NCI-H146 treated with DMSO at 0.1 percent for 48 hours (cell line): ENCODE measurements around the gene KIAA0825.
"Not testable (repeated sequence)": the region's sequence is repeated elsewhere in the genome, so short reads cannot be mapped to it uniquely, and the experiment has no call there.

Experiments used
- DNase-seq: peaks from one replicate; lab custom pipeline; 2025; ENCODE audit not compliant: unreplicated experiment; lab: John Stamatoyannopoulos, UW

KIAA0825 gene

DNA sequence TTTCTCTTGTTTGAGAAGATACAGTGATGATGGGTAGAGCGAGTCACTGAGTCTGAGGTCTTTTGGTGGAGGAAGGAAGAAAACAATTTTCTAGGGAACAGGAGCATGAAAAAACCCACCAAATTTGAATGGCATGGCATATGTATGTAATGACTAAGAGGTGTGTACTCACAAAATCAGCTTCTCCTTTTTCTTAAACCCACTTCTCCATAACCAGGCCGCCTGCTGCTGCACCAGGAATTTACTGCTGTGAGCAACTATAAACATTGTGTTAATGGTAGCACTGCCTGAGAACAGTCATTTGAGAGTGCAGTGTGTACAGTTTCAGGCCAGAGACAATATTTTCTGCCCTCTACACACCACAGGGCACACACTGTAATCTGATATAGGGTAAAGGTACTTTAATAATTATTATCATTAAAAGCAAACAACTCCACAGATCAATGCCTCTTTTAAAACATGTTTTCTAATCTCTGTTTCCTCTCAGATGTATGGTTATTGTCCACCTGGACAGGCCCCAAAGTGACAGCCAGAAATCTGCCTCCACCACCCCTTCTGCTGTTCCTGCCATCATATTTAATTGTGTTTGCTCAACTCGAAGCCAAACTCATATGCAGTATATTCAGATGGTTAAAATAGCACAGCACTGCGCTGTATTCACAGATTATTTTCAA is 241.6 kb downstream of the KIAA0825 start:
- DNase-seq, result peak; percentile 92

DNA sequence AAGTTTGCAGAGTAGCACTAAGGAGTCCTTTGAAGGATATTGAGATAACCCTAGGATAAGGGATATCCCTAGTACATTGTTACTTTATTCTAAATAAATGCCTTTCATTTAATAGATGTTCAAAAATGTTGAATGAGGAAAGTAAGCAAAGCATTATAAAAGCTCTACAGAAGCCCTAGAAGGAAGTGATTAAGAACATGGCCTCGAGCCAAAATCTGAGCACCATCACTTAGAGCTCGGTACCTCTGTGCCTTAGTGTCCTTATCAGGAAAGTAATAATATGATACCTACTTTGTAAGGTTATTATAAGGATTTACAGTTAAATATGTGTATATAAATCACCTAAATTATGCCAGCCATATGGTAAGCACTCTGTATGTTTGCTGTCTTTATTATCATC is 242.6 kb downstream of the KIAA0825 start:
- no peak for DNase-seq

GRCh38 chr5:94374336-94374735 is 244.1 kb downstream of the KIAA0825 start:
- DNase-seq, result no peak

GRCh38 chr5:94367900-94368299 is 250.5 kb downstream of the KIAA0825 start:
- no peak for DNase-seq

DNA sequence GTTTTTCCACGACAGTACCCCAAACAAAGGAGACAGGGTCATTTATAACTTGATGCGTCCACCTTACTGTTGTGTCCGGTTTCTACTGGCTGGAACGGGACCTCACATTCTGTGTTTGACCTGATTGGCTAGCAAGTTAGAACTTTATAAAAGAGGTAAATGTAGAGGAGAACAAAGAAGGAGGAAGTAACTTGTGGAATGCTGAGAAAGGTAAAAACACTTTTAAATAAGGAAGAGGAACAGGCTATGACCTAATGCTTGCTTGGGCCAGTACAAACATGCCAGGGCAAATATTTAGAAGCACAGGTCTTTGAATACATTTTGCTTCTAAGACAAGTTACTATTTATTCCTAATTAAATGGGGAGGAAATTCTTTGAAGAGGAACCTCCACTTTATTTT is 251.6 kb downstream of the KIAA0825 start:
- no peak for DNase-seq

- DNase-seq, result no peak
Observed at GRCh38 chr5:94362857-94363256, 255.5 kb downstream of the KIAA0825 start.

DNA sequence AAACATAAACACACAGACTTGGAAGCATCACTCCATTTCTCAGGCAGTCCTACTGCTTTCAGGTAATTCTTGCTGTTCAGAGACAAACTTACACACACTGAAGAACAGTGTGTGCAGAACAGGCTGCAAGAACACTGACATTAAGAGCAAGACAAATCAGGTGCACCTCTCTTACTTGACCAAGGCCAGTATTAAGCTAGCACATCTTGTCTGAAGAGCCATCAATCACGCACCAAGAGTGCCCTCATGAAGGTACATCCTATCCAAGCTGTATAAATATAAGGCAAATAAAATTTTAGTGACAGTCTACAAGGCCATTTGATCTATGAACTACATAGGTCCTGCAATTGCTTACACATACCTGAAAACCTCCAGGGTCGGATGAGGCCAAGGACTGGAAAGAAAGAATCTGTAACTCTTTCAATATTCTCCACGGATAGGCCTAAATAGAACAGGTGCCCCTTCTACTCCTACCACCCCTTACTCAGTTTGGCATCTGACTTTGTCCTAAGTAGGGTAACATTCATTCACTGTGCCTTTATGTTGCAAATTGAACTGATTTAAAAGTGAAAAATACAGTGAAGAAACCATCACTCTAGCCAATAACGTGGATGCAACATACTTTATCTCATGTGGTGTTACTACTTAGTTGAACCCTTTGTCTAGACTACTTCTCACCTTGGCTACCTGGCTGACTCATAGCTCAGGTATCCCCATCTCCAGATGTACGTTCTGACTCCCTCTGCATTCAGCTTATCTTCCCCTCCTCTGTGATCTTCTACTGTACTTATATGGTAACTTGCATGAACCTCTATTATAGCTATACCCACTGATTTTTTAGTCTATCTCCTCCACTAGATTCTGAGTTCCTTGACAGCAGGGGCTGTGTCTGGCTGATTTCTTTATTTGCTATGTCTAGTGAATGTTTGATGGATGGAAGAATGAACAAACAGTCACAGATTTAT is 256.3 kb downstream of the KIAA0825 start:
- DNase-seq, result no peak

GRCh38 chr5:94361161-94361560 is 257.2 kb downstream of the KIAA0825 start:
- no peak for DNase-seq

DNA sequence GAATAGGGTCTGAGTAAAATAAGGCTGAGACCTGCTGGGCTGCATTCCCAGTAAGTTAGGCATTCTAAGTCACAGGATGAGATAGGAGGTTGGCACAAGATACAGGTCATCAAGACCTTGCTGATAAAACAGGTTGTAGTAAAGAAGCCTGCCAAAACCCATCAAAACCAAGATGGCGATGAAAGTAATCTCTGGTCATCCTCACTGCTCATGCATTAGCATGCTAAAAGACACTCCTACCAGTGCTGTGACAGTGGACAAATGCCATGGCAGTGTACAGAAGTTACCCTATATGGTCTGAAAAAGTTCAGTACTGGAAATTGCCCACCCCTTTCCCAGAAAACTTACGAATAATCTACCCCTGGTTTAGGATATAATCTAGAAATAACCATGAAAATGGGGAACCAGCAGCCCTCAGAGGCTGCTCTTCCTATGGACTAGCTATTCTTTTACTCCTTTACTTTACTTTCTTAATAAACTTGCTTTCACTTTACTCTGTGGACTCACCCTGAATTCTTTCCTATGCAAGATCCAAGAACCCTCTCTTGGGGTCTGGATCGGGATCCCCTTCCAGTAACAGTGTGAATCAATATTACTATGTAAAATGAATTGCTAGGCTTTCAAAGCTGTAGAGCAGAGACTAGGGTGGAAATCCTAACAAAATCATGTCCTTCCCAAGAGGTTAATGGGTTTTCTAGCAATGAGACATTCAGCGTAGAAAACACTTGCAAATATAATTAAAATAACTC is 257.8 kb downstream of the KIAA0825 start:
- no peak for DNase-seq

DNA sequence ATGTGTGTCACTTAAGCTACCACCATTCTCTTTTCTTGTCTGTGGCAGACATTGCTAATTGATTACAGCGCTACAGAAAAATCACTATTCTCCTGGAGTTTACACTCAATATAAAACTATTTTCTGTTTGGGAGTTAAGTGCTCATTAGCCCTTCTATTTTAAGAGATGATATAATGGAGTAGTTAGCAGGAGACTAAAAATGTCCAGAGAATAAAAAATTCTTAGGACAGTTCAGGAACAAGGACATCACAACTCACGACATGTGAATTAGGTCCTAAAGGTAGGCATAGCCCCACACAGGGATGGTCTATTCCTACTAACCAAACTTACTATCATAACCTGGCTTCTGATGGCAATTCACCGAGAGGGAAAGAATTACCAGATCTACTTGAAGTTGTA is 258.5 kb downstream of the KIAA0825 start:
- DNase-seq, result no peak

- no peak for DNase-seq
Observed at GRCh38 chr5:94355811-94356210, 262.6 kb downstream of the KIAA0825 start.

DNA sequence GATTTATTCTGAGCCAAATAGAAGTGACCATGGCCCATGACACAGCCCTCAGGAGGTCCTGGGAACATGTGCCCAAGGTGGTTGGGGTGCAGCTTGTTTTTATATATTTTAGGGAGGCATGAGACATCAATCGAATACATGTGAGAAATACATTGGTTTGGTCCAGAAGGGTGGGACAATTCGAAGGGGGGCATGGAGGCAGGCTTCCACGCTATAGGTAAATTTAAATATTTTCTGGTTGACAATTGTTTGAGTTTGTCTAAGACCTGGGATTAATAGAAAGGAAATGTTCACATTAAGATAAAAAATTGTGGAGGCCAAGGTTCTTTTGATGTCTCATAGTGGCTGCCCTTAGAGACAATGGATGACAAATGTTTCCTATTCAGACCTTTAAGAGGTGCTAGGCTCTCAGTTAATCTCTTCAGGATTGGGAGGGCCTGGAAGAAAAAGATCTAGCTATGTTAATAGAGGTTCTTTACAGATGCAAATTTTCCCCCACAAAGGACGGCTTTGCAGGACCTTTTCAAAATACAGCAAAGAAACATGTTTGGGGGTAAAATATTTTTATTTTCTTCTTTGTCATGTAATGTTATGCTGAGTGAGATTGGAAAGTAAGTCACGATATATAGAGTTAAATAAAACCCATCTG is 263.4 kb downstream of the KIAA0825 start:
- DNase-seq, result not testable (repeated sequence)

- no peak for DNase-seq
Observed at GRCh38 chr5:94353605-94354004, 264.8 kb downstream of the KIAA0825 start.

GRCh38 chr5:94347130-94347529 is 271.3 kb downstream of the KIAA0825 start:
- no peak for DNase-seq

GRCh38 chr5:94345257-94345656 is 273.1 kb downstream of the KIAA0825 start:
- DNase-seq, result no peak

DNA sequence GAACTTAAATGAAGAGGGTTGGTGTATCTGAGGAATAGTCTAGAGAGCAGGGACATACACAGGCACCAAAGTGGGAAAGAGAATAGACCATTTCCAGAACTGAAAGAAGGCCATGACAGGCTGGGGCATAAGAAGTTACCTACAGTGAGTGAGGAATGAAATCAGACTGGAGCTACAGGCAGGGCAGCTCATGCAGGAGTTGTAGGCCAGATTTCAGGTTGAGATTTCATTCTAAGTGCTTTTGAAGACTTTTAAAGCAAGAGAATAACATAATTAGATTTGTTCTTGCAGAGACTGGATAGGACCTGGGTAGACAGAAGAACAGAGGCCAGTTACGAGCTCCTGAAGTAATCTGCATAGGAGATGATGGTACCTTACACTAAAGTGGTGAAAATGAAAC is 280.8 kb downstream of the KIAA0825 start:
- DNase-seq, result no peak

GRCh38 chr5:94335936-94336335 is 282.5 kb downstream of the KIAA0825 start:
- DNase-seq, result no peak

GRCh38 chr5:94329115-94329514 is 289.3 kb downstream of the KIAA0825 start:
- no peak for DNase-seq

- DNase-seq, result no peak
Observed at GRCh38 chr5:94326586-94326985, 291.8 kb downstream of the KIAA0825 start.

DNA sequence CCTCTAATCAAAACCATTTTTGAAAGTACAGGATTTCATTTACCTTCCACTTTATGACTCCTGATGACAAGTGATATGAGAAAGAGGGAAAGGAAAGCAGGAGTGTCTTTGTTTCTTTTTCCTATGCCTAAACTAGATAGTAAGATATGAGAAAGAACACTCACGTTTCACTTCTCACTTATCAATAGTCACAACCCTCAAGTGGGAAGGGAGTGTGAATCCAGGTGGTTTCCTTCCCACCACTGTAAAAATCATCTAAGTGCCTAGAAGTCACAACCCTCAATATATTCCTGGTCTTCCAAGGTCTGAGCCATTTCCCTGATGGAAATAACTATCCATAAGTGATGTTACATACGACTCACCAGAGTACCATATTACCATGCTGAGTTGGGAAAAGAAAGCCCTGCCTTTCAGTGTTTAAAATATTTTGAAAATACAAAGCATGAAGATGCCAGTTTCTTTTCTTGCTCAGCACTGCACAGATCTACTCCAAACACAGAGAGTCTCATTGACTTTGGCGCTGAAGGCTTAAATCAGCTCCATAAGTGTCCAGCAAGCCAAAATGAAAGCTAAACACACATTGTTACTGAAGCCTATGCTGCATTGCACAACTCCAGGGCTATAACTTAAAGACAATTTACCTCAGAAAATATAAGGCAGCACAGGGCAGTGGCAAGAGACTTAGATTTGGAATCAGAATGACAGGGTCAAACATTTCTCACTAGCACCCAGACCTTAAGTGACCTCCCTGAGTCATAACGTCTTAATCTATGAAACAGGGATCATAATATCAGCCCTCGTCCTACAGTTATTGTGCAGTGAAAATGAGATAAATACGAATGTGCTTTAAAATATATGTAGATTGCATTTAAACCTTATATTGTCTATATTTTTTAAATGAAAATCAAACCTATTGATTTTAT is 301.2 kb downstream of the KIAA0825 start:
- no peak for DNase-seq
